Osteoblast (primary cell): Measurements from ENCODE around the gene OPCML. TPM values are rescaled to one million over a fixed set of nuclear protein-coding genes. Genes with fewer than 3 reads are reported as not detected.

Experiments used
- DNase-seq: peaks from one replicate; pipeline ENCODE4 v3.0.0; 2011; ENCODE audit warnings: low spot score, mixed read lengths; ENCODE audit not compliant: insufficient read length; ENCODE audit errors: missing footprints
- H2AFZ ChIP-seq: 2 replicates; pipeline ENCODE4 v1.6.0; 2011; ENCODE audit warnings: mild to moderate bottlenecking, low read length
- H3K27ac ChIP-seq: 2 replicates; pipeline ENCODE4 v1.5.1; 2011; ENCODE audit warnings: mild to moderate bottlenecking, low read depth, low read length, moderate library complexity
- H3K27me3 ChIP-seq: 2 replicates; pipeline ENCODE4 v1.6.0; 2012; ENCODE audit warnings: mild to moderate bottlenecking, control low read depth, inconsistent platforms, low read length, moderate library complexity; ENCODE audit not compliant: insufficient read depth
- H3K36me3 ChIP-seq: 2 replicates; pipeline ENCODE4 v1.5.1; 2011; ENCODE audit warnings: mild to moderate bottlenecking, low read length, control low read depth, moderate library complexity; ENCODE audit not compliant: insufficient read depth
- H3K4me1 ChIP-seq: 2 replicates; pipeline ENCODE4 v1.5.1; 2011; ENCODE audit warnings: mild to moderate bottlenecking, low read length, control low read depth, moderate library complexity; ENCODE audit not compliant: insufficient read depth
- H3K4me2 ChIP-seq: 2 replicates; pipeline ENCODE4 v1.6.0; 2011; ENCODE audit warnings: mild to moderate bottlenecking, low read length; ENCODE audit not compliant: insufficient read depth
- H3K4me3 ChIP-seq: fragments of 200-600 bp; sonication (generic); 3 replicates; pipeline ENCODE4 v1.5.1; 2012; ENCODE audit warnings: mild to moderate bottlenecking, low read length, inconsistent platforms; ENCODE audit not compliant: insufficient read depth
- H3K79me2 ChIP-seq: 2 replicates; pipeline ENCODE4 v1.6.0; 2012; ENCODE audit warnings: mild to moderate bottlenecking, low read length, control low read depth, inconsistent platforms; ENCODE audit not compliant: insufficient read depth
- H3K9me3 ChIP-seq: 2 replicates; pipeline ENCODE4 v1.5.1; 2011; ENCODE audit warnings: low read depth, low read length, control low read depth
- H4K20me1 ChIP-seq: 2 replicates; pipeline ENCODE4 v1.6.0; 2012; ENCODE audit warnings: mild to moderate bottlenecking, low read length, control low read depth; ENCODE audit not compliant: insufficient read depth
- CTCF ChIP-seq: IDR thresholded peaks from 2 replicates; pipeline ENCODE4 v1.5.1; 2011; ENCODE audit warnings: mild to moderate bottlenecking, low read depth, low read length, moderate library complexity; ENCODE audit errors: extremely low read depth
- total RNA-seq: library from RNA; depleted of rRNA; stranded (reverse); fragments of >200 nt; gene quantifications from 2 replicates; pipeline ENCODE4 v1.2.3, GENCODE V29; 2012

OPCML gene
- total RNA-seq, 1 donor: 0.36 TPM

- TF ChIP-seq CTCF: no peak
- Histone ChIP-seq H3K9me3 (no peaks in the 10 kb centered on the region), H3K4me3 (no peak overlapping the region), H3K27ac (no peak overlapping the region), H2AFZ (no peak overlapping the region), H3K27me3 (no peaks in the 10 kb centered on the region), H3K36me3 (no peaks in the 10 kb centered on the region), H3K4me1 (no peaks in the 10 kb centered on the region), H3K79me2 (no peaks in the 10 kb centered on the region), H4K20me1 (no peaks in the 10 kb centered on the region), H3K4me2 (no peak overlapping the region)
- DNase-seq: no peak
Observed at GRCh38 chr11:133530501-133530835, 1.8 kb downstream of the OPCML start.

GRCh38 chr11:133529807-133530500 lies 2.3 kb downstream of the OPCML start:
- Histone ChIP-seq H2AFZ (no peak overlapping the region), H3K27ac (no peak overlapping the region), H4K20me1 (no peaks in the 10 kb centered on the region), H3K4me2 (no peak overlapping the region), H3K27me3 (no peaks in the 10 kb centered on the region), H3K9me3 (no peaks in the 10 kb centered on the region), H3K79me2 (no peaks in the 10 kb centered on the region), H3K36me3 (no peaks in the 10 kb centered on the region), H3K4me1 (no peaks in the 10 kb centered on the region), H3K4me3 (no peak overlapping the region)
- DNase-seq: no peak
- no peak for TF ChIP-seq CTCF

DNA sequence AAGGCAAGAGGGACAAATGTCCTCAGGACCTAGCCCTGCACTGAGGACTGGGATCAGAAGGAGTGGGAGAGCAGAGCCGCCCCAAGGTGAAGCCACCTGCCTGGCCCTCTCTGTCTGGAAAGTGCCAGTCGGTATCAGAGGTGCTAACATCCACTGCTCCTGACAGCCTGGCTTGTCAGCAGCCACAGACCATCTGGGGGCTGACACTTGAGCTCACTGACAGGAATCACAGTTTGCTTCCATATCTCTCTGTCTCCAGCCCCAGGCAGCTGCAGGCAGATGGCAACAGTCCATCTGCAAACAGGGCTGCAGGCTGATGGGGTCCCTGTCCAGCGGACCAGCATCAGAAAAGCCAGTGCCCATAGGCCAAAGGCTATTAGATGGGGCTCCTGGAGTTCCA lies 5.5 kb downstream of the OPCML start:
- no peak for TF ChIP-seq CTCF
- Histone ChIP-seq H3K9me3 (no peaks in the 10 kb centered on the region), H4K20me1 (no peaks in the 10 kb centered on the region), H3K27ac (no peak overlapping the region), H3K36me3 (no peaks in the 10 kb centered on the region), H3K4me3 (no peak overlapping the region), H3K79me2 (no peaks in the 10 kb centered on the region), H3K4me2 (no peak overlapping the region), H3K27me3 (no peaks in the 10 kb centered on the region), H3K4me1 (no peaks in the 10 kb centered on the region), H2AFZ (no peak overlapping the region)
- DNase-seq: no peak

GRCh38 chr11:133525976-133526375 lies 6.3 kb downstream of the OPCML start:
- no peaks in the 10 kb centered on the region for H3K4me1 ChIP-seq
- DNase-seq: no peak

More at GRCh38 chr11:133525976-133526375, 6.3 kb downstream of the OPCML start:
- no peak for TF ChIP-seq CTCF
- H3K27me3 ChIP-seq: no peaks in the 10 kb centered on the region
- H3K36me3 ChIP-seq: no peaks in the 10 kb centered on the region
- H3K4me3 ChIP-seq: no peak overlapping the region
- H3K4me2 ChIP-seq: no peak overlapping the region
- no peaks in the 10 kb centered on the region for H3K79me2 ChIP-seq
- no peaks in the 10 kb centered on the region for H3K9me3 ChIP-seq
- no peaks in the 10 kb centered on the region for H4K20me1 ChIP-seq
- no peak overlapping the region for H2AFZ ChIP-seq
- H3K27ac ChIP-seq: no peak overlapping the region
